Heart right ventricle (tissue), 16 donors: ENCODE data around the gene SIGLEC9. TPM values are rescaled to one million over a fixed set of nuclear protein-coding genes. Genes with fewer than 3 reads are reported as not detected.

Experiments used
- ATAC-seq, 8 donors: fragments of 200-7000 bp; cut with Tn5 transposase; one replicate each; pipeline ENCODE4 v1.9.1; 2020; ENCODE audit warnings: mild to moderate bottlenecking in 8 of 8, moderate library complexity in 8 of 8, moderate number of reproducible peaks in 1 of 8
- DNase-seq, 2 donors: peaks; one replicate each; pipeline ENCODE4 v3.0.0-alpha.2; 2020
- H3K27ac ChIP-seq, 10 donors: fragments of 200-600 bp; sonication (generic) in 2 of 10; one replicate each; pipeline versions ENCODE4 v1.5.0 to v1.8.0; 2020 to 2022; ENCODE audit warnings: mild to moderate bottlenecking in 3 of 10
- H3K27me3 ChIP-seq, 7 donors: fragments of 200-600 bp; one replicate each; pipeline ENCODE4 v1.8.0; 2021 to 2022; ENCODE audit warnings: mild to moderate bottlenecking in 2 of 7
- H3K36me3 ChIP-seq, 9 donors: fragments of 200-600 bp; sonication (generic) in 1 of 9; one replicate each; pipeline versions ENCODE4 v1.5.0 to v1.8.0; 2020 to 2022; ENCODE audit warnings: mild to moderate bottlenecking in 2 of 9
- H3K4me1 ChIP-seq, 9 donors: fragments of 200-600 bp; sonication (generic) in 1 of 9; one replicate each; pipeline versions ENCODE4 v1.5.0 to v1.8.0; 2020 to 2022; ENCODE audit warnings: mild to moderate bottlenecking in 4 of 9
- H3K4me3 ChIP-seq, 10 donors: fragments of 200-600 bp; sonication (generic) in 2 of 10; one replicate each; pipeline versions ENCODE4 v1.5.0 to v1.8.0; 2020 to 2022; ENCODE audit warnings: mild to moderate bottlenecking in 7 of 10, moderate library complexity in 2 of 10
- H3K9me3 ChIP-seq, 11 donors: fragments of 200-600 bp in 10 of 11; sonication (generic) in 2 of 11; one replicate each; pipeline versions ENCODE4 v1.5.0 to v1.8.0; 2013 to 2022; ENCODE audit warnings: mild to moderate bottlenecking in 2 of 11, control low read depth in 1 of 11, moderate library complexity in 1 of 11
- WGBS, 2 donors: extraction: QIAGEN DNeasy Blood & Tissue Kit; methylation state at CpG; one replicate each; pipeline ENCODE4 v1.1.7; 2013; ENCODE audit warnings: inconsistent platforms in 1 of 2; 5-methylcytosine and 5-hydroxymethylcytosine counted together
- intact Hi-C, 10 donors: fragments of 100-400 bp; cut with DNase I; formaldehyde crosslinking; loops; one replicate each; pipeline versions ENCODE4 v1.11.1 to v1.14.2; 2022
- polyA plus RNA-seq, 2 donors: library from polyadenylated mRNA; stranded (reverse); fragments of 200-250 nt; gene quantifications; one replicate each; pipeline ENCODE4 v1.2.3, GENCODE V29; 2013
- total RNA-seq, 10 donors: library from RNA; stranded (reverse); fragmentation: NEBNext Ultra II Directional in 3 of 10; extraction: Animal tissue kit (Norgen Biotek cat#: 25700) in 3 of 10; gene quantifications; one replicate each; pipeline versions ENCODE4 v1.2.1 to v1.2.4, GENCODE V29; 2021 to 2023
- TF ChIP-seq, protein P1 (sequence below), 9 donors: fragments of 200-600 bp; sonication (generic) in 2 of 9; IDR thresholded peaks; one replicate each; pipeline versions ENCODE4 v1.5.0 to v1.8.0; 2021 to 2022; ENCODE audit warnings: antibody characterized with exemption in 9 of 9, mild to moderate bottlenecking in 5 of 9, moderate library complexity in 1 of 9
- donor health status: Arrhythmogenic right ventricular cardiomyopathy.
- donor health status: ischemic (EF 13 %, LVEDD 7.1; RV severe dilation, severe dysfunction).
- donor health status: healthy with polysubstance abuse.
- donor health status: DM: no; HTN: yes; CAD: no.
- donor health status: DM: no; HTN: no; CAD: no.
- donor health status: ischemic (EF 25% LVEDD 6.9; RV normal size, moderate dysfunction).
- donor health status: ischemic (EF 25% LVEDD 5.7; RV mildly dilated, moderate dysfunction).
- donor health status: healthy.
- donor health status: DM: yes; HTN: yes; CAD: no.
- donor health status: Ischemic cardiomyopathy.
- donor health status: ischemic (EF 35%, LVEDD 5.7; RV mildly dilated, moderate dysfunction).
- donor health status: nonischemic (EF 11% LVEDD 7.7; RV severe dilation, severe dysfunction).
- donor health status: DM: yes; HTN: yes; CAD: no.
- donor health status: PGD.
- donor health status: ischemic (EF 29% LVEDD 5.4; RV normal size, mild dysfunction).
- donor health status: nonischemic (EF 23%, LVEDD 6.1; RV moderate dilation, normal function).

The SIGLEC9 gene
- total and polyA plus RNA-seq, 12 donors, result 0.41 to 7.0 (median 1.1) TPM; not detected in 1

DNA sequence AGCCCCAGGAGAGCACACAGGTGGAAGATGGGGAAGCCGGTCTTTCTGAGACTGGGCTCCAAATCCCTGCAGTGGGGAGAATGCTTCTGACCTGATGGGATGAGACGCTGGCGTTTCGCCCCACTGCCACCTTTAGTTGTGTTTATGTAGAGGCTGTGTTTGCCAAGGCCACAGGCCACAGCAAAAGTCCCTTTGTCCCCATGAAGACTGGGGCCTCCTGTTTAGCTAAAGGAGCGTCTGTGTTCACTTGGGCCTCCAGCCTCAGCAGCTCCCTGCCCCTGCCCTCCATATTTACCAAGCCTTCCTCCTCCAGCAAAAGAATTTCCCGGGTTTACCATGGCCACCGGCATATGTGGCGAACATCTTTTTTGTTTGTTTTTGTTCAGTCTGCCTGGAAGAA, 31.6 kb upstream of the SIGLEC9 start:
- DNase-seq (no peak), ATAC-seq (no peak)
- peaks cover 0 to 12% (median 3%) of the 10 kb centered on the region in 9 donors for H3K4me1 ChIP-seq
- WGBS, 2 donors, result 81 to 85% methylated on average over 8 of the region's 8 CpGs
- H3K9me3 ChIP-seq, result no peaks in the 10 kb centered on the region
- intact Hi-C loops, result loop anchor here in 7 of 10 donors (5.0 to 10.0 kb wide), 4 partner anchors 158 to 168 kb away; no protein-coding TSS in a partner anchor
- H3K27me3 ChIP-seq, result no peaks in the 10 kb centered on the region
- peaks cover 0 to 5% (median 0%) of the 10 kb centered on the region in 9 donors for H3K36me3 ChIP-seq
- H3K27ac ChIP-seq, result no peak overlapping the region
- TF ChIP-seq, protein P1, sequence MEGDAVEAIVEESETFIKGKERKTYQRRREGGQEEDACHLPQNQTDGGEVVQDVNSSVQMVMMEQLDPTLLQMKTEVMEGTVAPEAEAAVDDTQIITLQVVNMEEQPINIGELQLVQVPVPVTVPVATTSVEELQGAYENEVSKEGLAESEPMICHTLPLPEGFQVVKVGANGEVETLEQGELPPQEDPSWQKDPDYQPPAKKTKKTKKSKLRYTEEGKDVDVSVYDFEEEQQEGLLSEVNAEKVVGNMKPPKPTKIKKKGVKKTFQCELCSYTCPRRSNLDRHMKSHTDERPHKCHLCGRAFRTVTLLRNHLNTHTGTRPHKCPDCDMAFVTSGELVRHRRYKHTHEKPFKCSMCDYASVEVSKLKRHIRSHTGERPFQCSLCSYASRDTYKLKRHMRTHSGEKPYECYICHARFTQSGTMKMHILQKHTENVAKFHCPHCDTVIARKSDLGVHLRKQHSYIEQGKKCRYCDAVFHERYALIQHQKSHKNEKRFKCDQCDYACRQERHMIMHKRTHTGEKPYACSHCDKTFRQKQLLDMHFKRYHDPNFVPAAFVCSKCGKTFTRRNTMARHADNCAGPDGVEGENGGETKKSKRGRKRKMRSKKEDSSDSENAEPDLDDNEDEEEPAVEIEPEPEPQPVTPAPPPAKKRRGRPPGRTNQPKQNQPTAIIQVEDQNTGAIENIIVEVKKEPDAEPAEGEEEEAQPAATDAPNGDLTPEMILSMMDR (IDR thresholded peaks at IDR 0.05), result no peak
- no peak overlapping the region for H3K4me3 ChIP-seq

DNA sequence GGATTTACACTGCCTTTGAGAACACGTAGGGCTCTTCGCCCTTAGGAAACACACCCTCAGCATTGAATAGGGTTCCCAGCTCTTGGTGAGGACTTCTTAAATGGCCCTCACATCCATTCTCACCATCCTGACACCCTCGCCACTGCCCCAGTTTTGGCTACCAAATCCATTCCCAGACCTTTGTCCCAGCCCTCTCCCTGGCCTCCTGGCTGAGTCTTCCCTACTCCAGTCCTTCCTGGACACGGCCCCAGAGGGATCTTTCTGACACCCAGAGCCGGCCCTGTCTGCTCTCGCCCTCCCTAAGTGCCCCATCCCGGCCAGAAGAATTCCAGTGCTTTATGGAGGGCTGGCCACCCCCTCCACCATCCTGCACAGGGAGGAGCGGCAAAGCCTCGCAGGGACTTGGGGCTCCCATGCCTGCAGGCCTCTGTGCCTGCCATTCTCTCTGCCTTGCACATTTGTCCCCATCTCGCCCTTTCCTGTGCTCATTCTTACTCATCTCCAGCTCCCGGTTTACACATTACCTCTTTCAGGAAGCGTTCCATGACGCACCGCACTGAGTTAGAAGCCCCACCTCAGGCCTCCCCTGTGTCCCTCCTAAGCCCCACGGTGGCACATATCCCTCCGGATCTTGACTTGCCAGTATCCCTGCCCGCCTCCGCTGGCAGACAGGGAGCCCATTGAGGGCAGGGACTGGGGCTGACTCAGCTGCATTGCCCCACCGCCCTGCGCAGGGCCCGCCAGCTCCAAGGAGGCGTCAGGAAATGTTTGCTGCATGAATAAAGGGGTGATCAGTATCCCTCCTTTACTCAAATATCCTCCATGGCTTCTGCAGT, 31.0 kb upstream of the SIGLEC9 start:
- no peak overlapping the region for H3K4me3 ChIP-seq
- 75 to 79% methylated on average over 22 of the region's 22 CpGs for WGBS, 2 donors
- H3K9me3 ChIP-seq, result no peaks in the 10 kb centered on the region
- H3K4me1 ChIP-seq, result peaks cover 0 to 12% (median 3%) of the 10 kb centered on the region in 9 donors
- peaks cover 0 to 8% (median 0%) of the 10 kb centered on the region in 9 donors for H3K36me3 ChIP-seq
- intact Hi-C loops, result loop anchor here in 7 of 10 donors (2.0 to 10.0 kb wide), 5 partner anchors 73 to 169 kb away; no protein-coding TSS in a partner anchor
- no peaks in the 10 kb centered on the region for H3K27me3 ChIP-seq
- no peak overlapping the region for H3K27ac ChIP-seq
- TF ChIP-seq, protein P1 (IDR thresholded peaks at IDR 0.05), result no peak
- ATAC-seq (no peak), DNase-seq (no peak)

DNA sequence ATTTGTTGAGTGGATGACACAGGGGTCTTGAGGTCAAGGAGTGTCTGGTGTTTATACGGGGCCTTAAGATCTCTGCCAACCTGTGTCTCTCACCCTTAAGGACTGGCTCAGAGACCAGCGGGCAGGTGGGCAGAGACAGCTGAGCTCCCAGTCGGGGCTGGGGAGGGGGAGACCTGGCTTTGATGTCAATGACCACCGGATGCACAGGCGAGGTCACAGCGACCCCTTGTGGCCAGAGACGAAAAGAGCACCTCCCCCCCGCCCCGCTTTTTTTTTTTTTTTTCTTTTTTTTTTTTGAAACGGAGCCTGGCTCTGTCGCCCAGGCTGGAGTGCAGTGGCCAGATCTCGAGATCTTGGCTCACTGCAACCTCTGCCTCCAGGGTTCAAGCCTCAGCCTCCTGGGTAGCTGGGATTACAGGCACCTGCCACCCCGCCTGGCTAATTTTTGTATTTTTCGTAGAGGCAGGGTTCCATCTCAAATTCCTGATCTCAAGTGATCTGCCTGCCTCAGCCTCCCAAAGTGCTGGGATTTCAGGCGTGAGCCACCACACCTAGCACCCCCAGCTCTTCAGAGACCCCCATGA, 29.9 kb upstream of the SIGLEC9 start:
- Histone ChIP-seq H3K27ac (no peak overlapping the region), H3K36me3 (peaks cover 0 to 10% (median 0%) of the 10 kb centered on the region in 9 donors), H3K27me3 (no peaks in the 10 kb centered on the region), H3K9me3 (no peaks in the 10 kb centered on the region), H3K4me3 (no peak overlapping the region), H3K4me1 (peaks cover 0 to 12% (median 3%) of the 10 kb centered on the region in 9 donors)
- intact Hi-C loops, result loop anchor here in 8 of 10 donors (1.0 to 10.0 kb wide), 8 partner anchors 67 to 170 kb away; partner anchors contain the start of gene KLK11 (in 1 of the 8)
- no peak for ATAC-seq
- WGBS, 2 donors, result 23 to 24% methylated on average over 14 to 15 of the region's 15 CpGs
- peak in 1 of 2 donors; percentile 30 for DNase-seq
- TF ChIP-seq, protein P1 (IDR thresholded peaks at IDR 0.05), result peak; percentile 58 to 72 (median 67)

DNA sequence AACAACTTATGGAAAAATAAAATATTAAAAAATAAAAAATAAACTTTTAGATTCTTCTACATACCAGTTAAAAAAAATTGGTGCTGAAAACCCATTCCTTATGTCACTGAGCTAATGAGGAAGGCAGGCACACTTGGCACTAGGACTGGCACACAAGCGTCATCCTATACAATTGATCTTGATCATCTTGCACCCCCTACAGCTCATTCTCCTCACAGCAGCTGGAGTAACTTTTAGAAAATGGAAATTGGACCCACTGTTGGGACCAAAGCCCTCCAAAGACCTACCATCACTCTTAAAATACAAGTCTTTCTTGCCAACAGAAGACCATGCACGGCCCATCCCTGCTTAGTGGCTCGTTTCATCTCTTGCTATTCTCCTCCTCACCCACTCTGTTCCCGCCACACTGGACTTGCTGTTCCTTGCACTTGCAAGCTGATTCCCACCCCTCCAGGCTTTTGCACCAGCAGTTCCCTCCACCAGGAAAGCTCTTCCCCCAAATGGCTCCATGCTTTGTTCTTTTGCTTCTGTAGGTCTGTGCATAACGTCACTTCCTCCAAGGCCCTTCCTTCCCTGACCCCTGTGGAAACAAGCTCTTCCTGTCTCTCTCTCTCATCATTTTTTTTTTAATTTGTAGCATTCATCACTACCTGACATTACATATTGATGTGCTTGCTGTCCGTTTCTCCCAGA, 28.1 kb upstream of the SIGLEC9 start:
- Histone ChIP-seq H3K4me3 (no peak overlapping the region), H3K27ac (no peak overlapping the region), H3K27me3 (no peaks in the 10 kb centered on the region), H3K36me3 (peaks cover 0 to 25% (median 0%) of the 10 kb centered on the region in 9 donors), H3K9me3 (no peaks in the 10 kb centered on the region), H3K4me1 (peaks cover 0 to 25% (median 10%) of the 10 kb centered on the region in 9 donors)
- ATAC-seq (no peak), DNase-seq (no peak)
- WGBS, 2 donors, result 80 to 81% methylated on average over 6 of the region's 6 CpGs
- intact Hi-C loops, result loop anchor here in 9 of 10 donors (1.0 to 10.0 kb wide), 8 partner anchors 69 to 172 kb away; partner anchors contain the start of gene KLK11 (in 1 of the 9)
- TF ChIP-seq, protein P1 (IDR thresholded peaks at IDR 0.05), result peak in 7 of 9 donors; percentile 14 to 28 (median 19)
